Trophoblast cell (in vitro differentiated cells and primary cell): Measurements from ENCODE around the gene FOSB.

ENCODE experiments used
- DNase-seq, 2 donors: peaks; one replicate each; pipeline ENCODE4 v3.0.0-alpha.2; 2016
- H2AFZ ChIP-seq: 2 replicates; pipeline ENCODE4 v1.6.1; 2013; ENCODE audit warnings: low read length, moderate library complexity, mild to moderate bottlenecking; ENCODE audit not compliant: insufficient read depth, poor library complexity
- H2AK5ac ChIP-seq: 2 replicates; pipeline ENCODE4 v1.6.1; 2013; ENCODE audit warnings: mild to moderate bottlenecking, low read length
- H2BK120ac ChIP-seq: 2 replicates; pipeline ENCODE4 v1.6.1; 2013; ENCODE audit warnings: low read length, mild to moderate bottlenecking, moderate library complexity; ENCODE audit not compliant: insufficient read depth, poor library complexity
- H2BK12ac ChIP-seq: 2 replicates; pipeline ENCODE4 v1.6.1; 2013; ENCODE audit warnings: mild to moderate bottlenecking, low read length, moderate library complexity
- H2BK5ac ChIP-seq: 2 replicates; pipeline ENCODE4 v1.6.1; 2013; ENCODE audit warnings: low read length, low read depth, moderate library complexity, mild to moderate bottlenecking; ENCODE audit not compliant: poor library complexity
- H3K14ac ChIP-seq: 2 replicates; pipeline ENCODE4 v1.6.1; 2013; ENCODE audit warnings: mild to moderate bottlenecking, low read length
- H3K18ac ChIP-seq: 2 replicates; pipeline ENCODE4 v1.6.1; 2013; ENCODE audit warnings: mild to moderate bottlenecking, low read length
- H3K23ac ChIP-seq: 2 replicates; pipeline ENCODE4 v1.6.1; 2013; ENCODE audit warnings: low read length
- H3K27ac ChIP-seq: 2 replicates; pipeline ENCODE4 v1.5.1; 2013; ENCODE audit warnings: low read depth, mild to moderate bottlenecking, inconsistent platforms, low read length, moderate library complexity
- H3K27me3 ChIP-seq: 2 replicates; pipeline ENCODE4 v1.6.1; 2013; ENCODE audit warnings: inconsistent platforms, mild to moderate bottlenecking, low read length, moderate library complexity; ENCODE audit not compliant: insufficient read depth
- H3K36me3 ChIP-seq, 2 experiments: 1 replicate in 1 of 2; 2 replicates in 1 of 2; pipeline ENCODE4 v1.6.1; 2013; ENCODE audit warnings: low read length in 2 of 2, mild to moderate bottlenecking in 2 of 2, moderate library complexity in 1 of 2; ENCODE audit not compliant: insufficient read depth in 2 of 2, control insufficient read depth in 1 of 2
- H3K4ac ChIP-seq: 2 replicates; pipeline ENCODE4 v1.6.1; 2013; ENCODE audit warnings: low read depth, mild to moderate bottlenecking, low read length, moderate library complexity
- H3K4me1 ChIP-seq, 2 experiments: 1 replicate in 1 of 2; 2 replicates in 1 of 2; pipeline ENCODE4 v1.6.1; 2013; ENCODE audit warnings: low read length in 2 of 2, mild to moderate bottlenecking in 2 of 2, moderate library complexity in 1 of 2; ENCODE audit not compliant: insufficient read depth in 2 of 2, control insufficient read depth in 1 of 2
- H3K4me2 ChIP-seq: 2 replicates; pipeline ENCODE4 v1.6.1; 2013; ENCODE audit warnings: inconsistent platforms, mild to moderate bottlenecking, low read length, moderate library complexity
- H3K4me3 ChIP-seq: 2 replicates; pipeline ENCODE4 v1.5.1; 2013; ENCODE audit warnings: mild to moderate bottlenecking, low read depth, low read length, inconsistent platforms
- H3K79me1 ChIP-seq: one replicate; pipeline ENCODE4 v1.6.1; 2013; ENCODE audit warnings: low read length
- H3K79me2 ChIP-seq: 2 replicates; pipeline ENCODE4 v1.6.1; 2013; ENCODE audit warnings: low read length, mild to moderate bottlenecking; ENCODE audit not compliant: control insufficient read depth, insufficient read depth, poor library complexity
- H3K9ac ChIP-seq: 2 replicates; pipeline ENCODE4 v1.6.1; 2013; ENCODE audit warnings: mild to moderate bottlenecking, low read length
- H3K9me3 ChIP-seq: 2 replicates; pipeline ENCODE4 v1.6.1; 2013; ENCODE audit warnings: low read depth, mild to moderate bottlenecking, control low read depth, inconsistent platforms, low read length; ENCODE audit not compliant: insufficient read depth
- H4K12ac ChIP-seq: 2 replicates; pipeline ENCODE4 v1.6.1; 2013; ENCODE audit warnings: low read depth, mild to moderate bottlenecking, low read length, moderate library complexity
- H4K8ac ChIP-seq: 2 replicates; pipeline ENCODE4 v1.6.1; 2013; ENCODE audit warnings: low read depth, mild to moderate bottlenecking, low read length, moderate library complexity
- H4K91ac ChIP-seq: one replicate; pipeline ENCODE4 v1.6.1; 2013; ENCODE audit warnings: low read depth, mild to moderate bottlenecking, low read length, moderate library complexity
- WGBS: extraction: QIAGEN DNeasy Blood & Tissue Kit; methylation state at CpG from one replicate; pipeline ENCODE4 v1.1.7; 2013; ENCODE audit warnings: missing lambda C conversion rate; ENCODE audit not compliant: insufficient read length, insufficient coverage; ENCODE audit errors: extremely low coverage; 5-methylcytosine and 5-hydroxymethylcytosine counted together

Gene FOSB

DNA sequence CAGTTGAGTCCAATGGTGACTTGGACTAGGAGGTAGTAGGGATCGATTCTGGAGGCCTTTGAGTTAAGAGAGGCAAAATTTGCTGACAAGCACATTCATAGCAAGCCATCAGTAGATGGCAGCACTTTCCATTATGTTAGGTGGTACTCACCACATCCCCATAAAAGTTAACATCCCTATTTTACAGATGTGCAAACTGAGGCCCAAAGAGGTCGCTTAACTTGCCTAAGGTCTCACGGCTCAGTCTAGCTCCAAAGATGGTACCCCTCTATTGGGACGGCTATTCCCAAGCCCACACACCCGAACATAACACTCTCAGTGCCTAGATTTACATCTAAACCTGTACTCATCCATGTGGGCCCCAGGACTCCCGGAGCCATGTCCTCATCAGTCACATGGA, 21.5 kb upstream of the FOSB start:
- Histone ChIP-seq H3K27ac (no peak overlapping the region), H3K79me2 (peaks cover 8% of the 10 kb centered on the region), H3K4me2 (no peak overlapping the region), H2AK5ac (peak overlapping the region; percentile 18), H3K18ac (no peak overlapping the region), H4K8ac (no peak overlapping the region), H3K9me3 (no peaks in the 10 kb centered on the region), H3K27me3 (no peaks in the 10 kb centered on the region), H4K12ac (no peak overlapping the region), H4K91ac (no peak overlapping the region), H3K23ac (no peak overlapping the region), H3K14ac (no peak overlapping the region), H3K36me3 (no peaks in the 10 kb centered on the region), H3K4me3 (no peak overlapping the region), H2AFZ (no peak overlapping the region), H3K9ac (no peak overlapping the region), H3K4ac (no peak overlapping the region), H2BK5ac (no peak overlapping the region), H2BK12ac (peak overlapping the region; percentile 19), H2BK120ac (no peak overlapping the region), H3K79me1 (peaks cover 32% of the 10 kb centered on the region), H3K4me1 (peaks cover 8 to 23% of the 10 kb centered on the region in 2 experiments)
- WGBS, result no CpG with 5 or more reads among the region's 6 CpGs
- DNase-seq, result peak in 1 of 2 donors; percentile 51

- H2BK120ac ChIP-seq, result no peak overlapping the region
- no peak overlapping the region for H3K18ac ChIP-seq
- no peak for DNase-seq
- no peak overlapping the region for H3K9ac ChIP-seq
- H3K14ac ChIP-seq, result no peak overlapping the region
- H2BK12ac ChIP-seq, result peak overlapping the region; percentile 55
- H2BK5ac ChIP-seq, result no peak overlapping the region
- H4K12ac ChIP-seq, result no peak overlapping the region
- H3K4ac ChIP-seq, result no peak overlapping the region
- H3K4me1 ChIP-seq, result peaks cover 12 to 28% of the 10 kb centered on the region in 2 experiments
- H4K91ac ChIP-seq, result peak overlapping the region; percentile 59
- H3K4me3 ChIP-seq, result no peak overlapping the region
- no peak overlapping the region for H3K23ac ChIP-seq
- peaks cover 38% of the 10 kb centered on the region for H3K79me1 ChIP-seq
- no peaks in the 10 kb centered on the region for H3K27me3 ChIP-seq
- H3K79me2 ChIP-seq, result peaks cover 8% of the 10 kb centered on the region
- H4K8ac ChIP-seq, result no peak overlapping the region
- H2AK5ac ChIP-seq, result no peak overlapping the region
- no peak overlapping the region for H3K4me2 ChIP-seq
- no peak overlapping the region for H2AFZ ChIP-seq
- H3K36me3 ChIP-seq, result no peaks in the 10 kb centered on the region
- no peaks in the 10 kb centered on the region for H3K9me3 ChIP-seq
- no peak overlapping the region for H3K27ac ChIP-seq
- WGBS, result no CpG with 5 or more reads among the region's 7 CpGs
Observed at GRCh38 chr19:45446944-45447343, 20.9 kb upstream of the FOSB start.

- no CpG with 5 or more reads among the region's 3 CpGs for whole genome bisulfite sequencing
Observed at GRCh38 chr19:45448425-45448756, 19.4 kb upstream of the FOSB start.

DNA sequence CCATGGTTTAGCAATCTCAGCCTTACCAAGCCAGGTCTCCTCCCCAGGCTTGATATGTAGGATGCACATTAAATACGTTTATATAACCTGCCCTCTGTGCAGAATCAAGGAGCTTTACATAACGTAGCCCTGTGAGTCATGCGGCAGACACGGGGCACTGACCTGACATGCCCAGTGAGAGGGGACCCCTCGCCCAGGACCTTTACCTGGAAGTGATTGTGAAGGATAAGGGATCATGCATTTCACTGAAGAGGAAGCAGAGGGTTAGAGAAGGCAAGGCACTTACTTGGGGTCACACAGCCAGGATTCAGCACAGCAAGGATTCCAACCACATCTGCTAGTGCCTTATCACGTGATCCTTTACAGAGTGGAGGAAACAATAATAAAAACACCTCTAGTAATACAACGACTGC, 18.9 kb upstream of the FOSB start:
- Histone ChIP-seq H3K18ac (peak overlapping the region; percentile 46), H4K12ac (no peak overlapping the region), H3K23ac (no peak overlapping the region), H3K79me1 (peaks cover 36% of the 10 kb centered on the region), H3K4me2 (no peak overlapping the region), H3K27ac (no peak overlapping the region), H3K36me3 (no peaks in the 10 kb centered on the region), H2AFZ (no peak overlapping the region), H2BK5ac (peak overlapping the region; percentile 7), H3K79me2 (peaks cover 4% of the 10 kb centered on the region), H2BK120ac (no peak overlapping the region), H3K27me3 (no peaks in the 10 kb centered on the region), H4K8ac (peak overlapping the region; percentile 15), H3K4ac (peak overlapping the region; percentile 60), H2AK5ac (no peak overlapping the region), H3K9me3 (no peaks in the 10 kb centered on the region), H2BK12ac (peak overlapping the region; percentile 37), H4K91ac (peak overlapping the region; percentile 1), H3K4me1 (peaks cover 9 to 30% of the 10 kb centered on the region in 2 experiments), H3K9ac (no peak overlapping the region), H3K4me3 (no peak overlapping the region), H3K14ac (no peak overlapping the region)
- no CpG with 5 or more reads among the region's 7 CpGs for WGBS
- DNase-seq, result peak in 1 of 2 donors; percentile 46

More at GRCh38 chr19:45448425-45448756, 19.4 kb upstream of the FOSB start:
- H3K9ac ChIP-seq, result no peak overlapping the region
- no peak overlapping the region for H2BK12ac ChIP-seq
- no peak overlapping the region for H4K12ac ChIP-seq
- H4K8ac ChIP-seq, result no peak overlapping the region
- H2AK5ac ChIP-seq, result no peak overlapping the region
- no peak overlapping the region for H3K4me3 ChIP-seq
- no peak overlapping the region for H2BK120ac ChIP-seq
- no peak overlapping the region for H3K4me2 ChIP-seq
- no peak overlapping the region for H2BK5ac ChIP-seq
- H3K4me1 ChIP-seq, result peaks cover 7 to 28% of the 10 kb centered on the region in 2 experiments
- H2AFZ ChIP-seq, result no peak overlapping the region
- DNase-seq, result peak in 1 of 2 donors; percentile 22
- H3K18ac ChIP-seq, result no peak overlapping the region
- H3K9me3 ChIP-seq, result no peaks in the 10 kb centered on the region
- no peak overlapping the region for H3K4ac ChIP-seq
- H3K27ac ChIP-seq, result no peak overlapping the region
- H3K79me1 ChIP-seq, result peaks cover 38% of the 10 kb centered on the region
- no peak overlapping the region for H3K23ac ChIP-seq
- H4K91ac ChIP-seq, result no peak overlapping the region
- no peak overlapping the region for H3K14ac ChIP-seq
- no peaks in the 10 kb centered on the region for H3K27me3 ChIP-seq
- peaks cover 8% of the 10 kb centered on the region for H3K79me2 ChIP-seq
- H3K36me3 ChIP-seq, result no peaks in the 10 kb centered on the region
